Measurements from ENCODE around the gene FLNB.

Gene FLNB

DNA sequence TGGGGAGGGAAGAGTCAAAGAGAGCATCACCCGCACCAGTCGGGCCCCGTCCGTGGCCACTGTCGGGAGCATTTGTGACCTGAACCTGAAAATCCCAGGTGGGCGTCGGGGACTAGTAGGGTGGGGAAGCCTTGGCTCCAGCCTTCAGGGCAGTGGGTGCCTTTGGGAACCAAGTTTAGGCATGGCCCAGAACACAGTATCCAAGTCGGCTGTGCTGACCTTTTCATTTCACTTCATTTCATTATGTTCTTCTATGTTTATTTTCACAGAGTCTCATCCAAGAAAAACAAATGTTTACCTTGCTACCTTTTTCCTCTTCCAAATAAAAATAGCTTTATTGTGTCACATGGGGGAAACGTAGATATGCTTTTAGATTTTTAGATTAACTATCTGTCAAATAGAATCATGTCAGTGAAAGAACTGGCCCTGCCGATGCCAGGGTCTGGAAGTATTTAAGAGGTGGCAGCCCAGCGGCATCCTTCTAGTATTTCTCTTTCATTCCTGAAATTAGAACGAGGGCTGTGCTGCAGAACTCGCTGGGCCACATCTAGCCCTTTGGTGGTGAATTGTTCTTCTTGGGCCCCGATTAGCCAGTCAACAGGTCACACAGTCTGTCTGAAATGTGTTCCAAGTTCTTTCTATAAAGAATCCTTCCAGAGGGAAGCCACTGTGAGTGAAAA, 142.0 kb downstream of the FLNB start:
- H3K9me3 ChIP-seq, result no peaks in the 10 kb centered on the region
- no peaks in the 10 kb centered on the region for H3K27me3 ChIP-seq (ENCODE audit: low read depth)
- in situ Hi-C loops (cut with MboI; ENCODE audit: low sequenced_read_pairs), result no loop called here
- DNase-seq (ENCODE audit: low spot score in 2 of 2), result no peak
- H3K4me1 ChIP-seq, result no peaks in the 10 kb centered on the region
- no peak overlapping the region for H3K4me3 ChIP-seq
- peaks cover 14% of the 10 kb centered on the region for H3K36me3 ChIP-seq (replicated peaks)

DNA sequence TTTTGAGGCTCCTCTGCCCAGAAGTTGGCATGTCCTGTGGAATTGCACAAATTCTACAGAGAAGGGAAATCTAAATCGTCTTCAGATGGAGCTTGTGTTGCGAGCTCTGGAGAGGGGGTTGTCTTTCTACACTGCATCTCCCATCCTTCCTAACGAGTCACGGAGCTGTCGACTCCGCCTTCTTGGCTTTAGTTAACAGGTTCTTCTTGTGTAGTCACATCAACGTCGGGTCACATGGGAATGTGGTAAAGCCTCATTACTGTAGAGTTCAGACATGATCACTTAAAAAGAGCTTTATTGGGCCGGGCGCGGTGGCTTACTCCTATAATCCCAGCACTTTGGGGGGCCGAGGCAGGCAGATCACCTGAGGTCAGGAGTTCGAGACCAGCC, 142.6 kb downstream of the FLNB start:
- DNase-seq (ENCODE audit: low spot score in 2 of 2), result no peak
- Histone ChIP-seq H3K9me3 (no peaks in the 10 kb centered on the region), H3K4me3 (no peak overlapping the region), H3K4me1 (no peaks in the 10 kb centered on the region), H3K27me3 (ENCODE audit: low read depth) (no peaks in the 10 kb centered on the region), H3K36me3 (replicated peaks) (peaks cover 14% of the 10 kb centered on the region)
- in situ Hi-C loops (cut with MboI; ENCODE audit: low sequenced_read_pairs), result no loop called here

DNA sequence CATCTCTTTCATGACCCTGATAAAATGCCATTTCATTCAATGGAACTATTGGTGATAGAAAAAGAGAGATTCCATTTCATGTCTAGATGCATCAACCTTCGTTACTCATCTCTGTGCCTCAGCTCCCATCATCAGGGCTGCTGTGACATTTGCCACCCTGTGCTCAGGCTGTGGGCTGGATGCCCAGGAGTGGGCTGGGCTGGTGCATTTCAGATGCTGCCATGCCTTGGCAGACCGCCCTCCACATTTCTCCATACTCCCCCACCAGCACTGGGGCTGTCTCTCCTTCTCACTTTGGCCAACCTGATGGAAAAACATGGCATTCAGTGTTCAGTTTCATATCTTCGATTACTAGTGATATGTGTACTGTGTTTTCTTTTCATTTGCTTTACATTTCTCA, 143.4 kb downstream of the FLNB start:
- Histone ChIP-seq H3K9me3 (no peaks in the 10 kb centered on the region), H3K36me3 (replicated peaks) (peaks cover 18% of the 10 kb centered on the region), H3K27me3 (ENCODE audit: low read depth) (no peaks in the 10 kb centered on the region), H3K4me3 (no peak overlapping the region), H3K4me1 (no peaks in the 10 kb centered on the region)
- DNase-seq (ENCODE audit: low spot score in 2 of 2), result no peak
- in situ Hi-C loops (cut with MboI; ENCODE audit: low sequenced_read_pairs), result no loop called here

DNA sequence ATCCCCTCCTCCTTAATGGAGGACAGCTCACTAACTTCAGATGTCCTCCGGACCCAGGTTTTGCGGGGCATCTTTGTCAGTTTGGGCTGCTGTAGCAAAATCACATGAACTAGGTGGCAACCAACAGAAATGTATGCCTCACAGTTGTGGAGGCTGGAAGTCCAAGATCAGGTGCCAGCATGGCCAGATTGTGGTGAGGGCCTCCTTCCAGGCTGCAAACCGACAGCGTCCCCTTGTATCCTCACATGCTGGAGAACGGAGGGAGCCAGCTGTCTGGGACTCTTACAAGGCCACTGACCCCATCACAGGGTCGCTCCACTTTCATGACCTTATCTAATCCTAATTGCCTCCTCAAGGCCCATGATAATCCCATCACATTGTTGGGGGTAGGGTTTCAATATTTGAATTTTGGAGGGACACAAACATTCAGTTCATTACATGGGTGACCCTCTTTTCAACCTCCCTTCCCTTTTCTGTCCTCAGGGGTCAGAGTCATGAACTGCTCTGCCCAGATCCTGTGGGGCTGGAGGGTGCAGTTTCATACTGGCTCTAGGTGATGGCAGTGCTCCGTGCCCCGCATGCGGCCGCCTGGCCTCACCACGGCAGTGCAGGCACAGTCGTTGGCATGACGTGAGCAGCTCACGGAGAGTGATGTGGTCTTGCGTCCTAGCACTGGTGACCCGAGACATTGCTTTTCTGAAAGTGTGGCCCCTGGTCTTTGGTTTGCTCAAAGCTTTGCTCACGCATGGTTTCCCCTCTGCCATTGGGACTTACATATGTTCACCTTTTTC, 144.2 kb downstream of the FLNB start:
- Histone ChIP-seq H3K4me1 (no peaks in the 10 kb centered on the region), H3K9me3 (no peaks in the 10 kb centered on the region), H3K27me3 (ENCODE audit: low read depth) (no peaks in the 10 kb centered on the region), H3K4me3 (no peak overlapping the region), H3K36me3 (replicated peaks) (peaks cover 16% of the 10 kb centered on the region)
- in situ Hi-C loops (cut with MboI; ENCODE audit: low sequenced_read_pairs), result no loop called here
- no peak for DNase-seq (ENCODE audit: low spot score in 2 of 2)

DNA sequence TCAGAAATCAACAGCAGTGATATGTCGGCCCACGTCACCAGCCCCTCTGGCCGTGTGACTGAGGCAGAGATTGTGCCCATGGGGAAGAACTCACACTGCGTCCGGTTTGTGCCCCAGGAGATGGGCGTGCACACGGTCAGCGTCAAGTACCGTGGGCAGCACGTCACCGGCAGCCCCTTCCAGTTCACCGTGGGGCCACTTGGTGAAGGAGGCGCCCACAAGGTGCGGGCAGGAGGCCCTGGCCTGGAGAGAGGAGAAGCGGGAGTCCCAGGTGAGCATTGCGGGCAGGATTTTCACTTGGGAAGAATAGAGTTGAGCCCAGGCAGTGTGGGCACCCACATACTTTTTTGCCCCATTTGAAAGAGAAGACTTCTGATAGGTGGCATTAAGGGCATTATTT, 145.1 kb downstream of the FLNB start:
- Histone ChIP-seq H3K36me3 (replicated peaks) (peaks cover 6% of the 10 kb centered on the region), H3K4me1 (no peaks in the 10 kb centered on the region), H3K9me3 (no peaks in the 10 kb centered on the region), H3K27me3 (ENCODE audit: low read depth) (no peaks in the 10 kb centered on the region), H3K4me3 (no peak overlapping the region)
- no peak for DNase-seq (ENCODE audit: low spot score in 2 of 2)
- in situ Hi-C loops (cut with MboI; ENCODE audit: low sequenced_read_pairs), result no loop called here

DNA sequence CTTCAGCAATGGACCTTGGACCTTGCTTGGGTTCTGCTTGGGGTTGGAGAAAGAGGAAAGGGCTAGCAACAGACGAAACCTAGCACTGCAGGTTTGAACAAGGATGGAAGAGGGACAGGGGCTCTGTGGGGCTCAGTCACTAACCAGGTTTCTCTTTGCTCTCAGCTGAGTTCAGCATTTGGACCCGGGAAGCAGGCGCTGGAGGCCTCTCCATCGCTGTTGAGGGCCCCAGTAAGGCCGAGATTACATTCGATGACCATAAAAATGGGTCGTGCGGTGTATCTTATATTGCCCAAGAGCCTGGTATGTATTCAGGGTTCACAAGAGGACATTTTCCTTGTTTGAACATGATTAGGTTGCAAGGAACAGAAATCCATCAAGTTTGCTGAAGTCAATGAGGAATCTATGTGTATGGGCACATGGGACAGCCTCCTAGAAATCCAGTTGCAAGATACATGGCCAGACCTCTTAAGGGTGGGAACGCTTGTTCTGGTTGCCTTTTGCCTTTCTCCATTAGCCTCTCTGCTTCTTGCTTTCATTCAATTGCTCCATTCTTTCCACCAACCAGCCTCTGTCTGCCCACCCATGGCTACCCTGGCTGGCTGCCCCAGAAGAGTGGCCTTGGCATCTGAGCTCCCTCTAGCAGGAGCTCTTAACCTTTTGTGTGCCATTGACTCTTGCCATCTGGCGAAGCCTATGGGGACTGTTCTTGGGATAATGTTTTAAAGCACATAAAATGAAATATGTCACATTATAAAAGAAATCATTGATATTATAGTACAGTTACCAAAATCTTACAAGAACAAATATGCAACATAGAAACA, 146.6 kb downstream of the FLNB start:
- in situ Hi-C loops (cut with MboI; ENCODE audit: low sequenced_read_pairs), result no loop called here
- DNase-seq (ENCODE audit: low spot score in 2 of 2), result no peak
- Histone ChIP-seq H3K4me3 (no peak overlapping the region), H3K36me3 (replicated peaks) (peaks cover 4% of the 10 kb centered on the region), H3K4me1 (no peaks in the 10 kb centered on the region), H3K9me3 (no peaks in the 10 kb centered on the region), H3K27me3 (ENCODE audit: low read depth) (no peaks in the 10 kb centered on the region)

DNA sequence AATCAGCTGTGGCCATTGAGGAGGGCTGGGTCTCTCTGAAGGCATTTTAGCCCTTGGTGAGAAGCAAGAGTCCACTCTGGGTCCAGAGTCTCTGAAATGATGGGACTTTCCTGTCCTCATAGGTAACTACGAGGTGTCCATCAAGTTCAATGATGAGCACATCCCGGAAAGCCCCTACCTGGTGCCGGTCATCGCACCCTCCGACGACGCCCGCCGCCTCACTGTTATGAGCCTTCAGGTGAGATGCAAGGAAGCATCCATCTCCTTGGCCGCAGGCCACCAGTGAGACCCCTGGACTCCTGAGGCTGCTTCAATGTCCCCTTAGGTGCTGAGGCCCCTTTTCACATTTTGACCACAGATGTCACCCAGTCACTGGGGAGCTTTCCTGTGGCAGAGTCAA, 147.6 kb downstream of the FLNB start:
- H3K36me3 ChIP-seq (replicated peaks), result peaks cover 4% of the 10 kb centered on the region
- in situ Hi-C loops (cut with MboI; ENCODE audit: low sequenced_read_pairs), result no loop called here

DNA sequence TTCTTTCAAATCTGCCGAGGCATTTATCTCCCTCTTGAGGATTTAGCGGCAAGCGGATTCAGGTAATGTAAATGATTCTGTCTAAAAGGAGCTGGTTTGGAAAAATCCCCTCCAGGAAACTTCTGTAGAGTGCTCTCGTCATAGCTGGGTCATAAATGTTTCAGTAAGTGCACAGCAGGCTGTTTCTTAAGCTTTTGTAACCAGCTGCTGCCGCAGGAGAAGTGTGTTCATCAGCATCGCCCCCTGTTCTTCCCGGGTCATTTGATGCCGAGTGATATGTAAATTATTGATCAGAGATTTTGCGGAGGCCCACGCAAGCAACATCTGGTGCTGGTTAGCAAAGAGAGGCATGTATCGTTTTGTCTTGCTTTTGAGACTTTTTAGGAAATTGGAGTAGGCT, 149.5 kb downstream of the FLNB start:
- no peak for DNase-seq (ENCODE audit: low spot score in 2 of 2)
- H3K36me3 ChIP-seq (replicated peaks), result peaks cover 9% of the 10 kb centered on the region
- no peak overlapping the region for H3K4me3 ChIP-seq
- in situ Hi-C loops (cut with MboI; ENCODE audit: low sequenced_read_pairs), result no loop called here
- H3K4me1 ChIP-seq, result no peaks in the 10 kb centered on the region
- no peaks in the 10 kb centered on the region for H3K9me3 ChIP-seq
- no peaks in the 10 kb centered on the region for H3K27me3 ChIP-seq (ENCODE audit: low read depth)

More for the DNA sequence above, 147.6 kb downstream of the FLNB start:
- H3K27me3 ChIP-seq (ENCODE audit: low read depth), result no peaks in the 10 kb centered on the region
- no peaks in the 10 kb centered on the region for H3K9me3 ChIP-seq
- no peaks in the 10 kb centered on the region for H3K4me1 ChIP-seq
- no peak overlapping the region for H3K4me3 ChIP-seq
- DNase-seq (ENCODE audit: low spot score in 2 of 2), result no peak

DNA sequence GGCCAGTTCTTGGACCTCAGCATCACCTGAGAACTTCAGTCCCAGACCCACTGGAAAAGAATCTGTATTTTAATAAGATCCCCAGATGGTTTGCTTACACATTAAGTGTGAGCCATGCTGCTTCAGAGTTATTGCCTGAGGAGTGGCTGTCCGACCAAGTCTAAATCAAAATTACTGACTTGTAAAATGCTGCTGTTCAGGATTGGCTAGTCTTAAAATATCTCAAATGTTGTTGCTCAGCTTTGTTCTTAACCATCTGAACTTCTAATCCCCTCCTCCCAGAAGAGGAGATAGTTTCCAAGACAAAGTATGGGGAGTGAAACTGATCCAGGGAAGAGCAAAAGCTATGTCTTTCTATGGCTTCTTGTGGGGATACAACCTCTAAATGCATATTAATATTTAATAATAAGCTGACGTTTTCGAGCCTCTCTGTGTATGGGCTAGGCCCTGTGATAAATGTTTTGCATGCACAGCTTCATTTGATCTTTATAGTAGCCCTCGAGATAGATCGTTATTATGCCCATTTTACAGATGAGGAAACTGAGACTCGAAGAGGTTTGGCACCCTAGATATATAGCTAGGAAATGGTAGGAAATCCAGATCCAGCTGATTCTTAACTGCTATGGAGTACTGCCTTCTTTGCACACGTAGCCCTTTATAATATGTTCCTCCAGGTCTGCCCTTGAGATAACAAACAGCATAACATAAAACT, 150.4 kb downstream of the FLNB start:
- Histone ChIP-seq H3K9me3 (no peaks in the 10 kb centered on the region), H3K4me1 (no peaks in the 10 kb centered on the region), H3K27me3 (ENCODE audit: low read depth) (no peaks in the 10 kb centered on the region), H3K4me3 (no peak overlapping the region), H3K36me3 (replicated peaks) (peaks cover 9% of the 10 kb centered on the region)
- no peak for DNase-seq (ENCODE audit: low spot score in 2 of 2)
- in situ Hi-C loops (cut with MboI; ENCODE audit: low sequenced_read_pairs), result no loop called here

DNA sequence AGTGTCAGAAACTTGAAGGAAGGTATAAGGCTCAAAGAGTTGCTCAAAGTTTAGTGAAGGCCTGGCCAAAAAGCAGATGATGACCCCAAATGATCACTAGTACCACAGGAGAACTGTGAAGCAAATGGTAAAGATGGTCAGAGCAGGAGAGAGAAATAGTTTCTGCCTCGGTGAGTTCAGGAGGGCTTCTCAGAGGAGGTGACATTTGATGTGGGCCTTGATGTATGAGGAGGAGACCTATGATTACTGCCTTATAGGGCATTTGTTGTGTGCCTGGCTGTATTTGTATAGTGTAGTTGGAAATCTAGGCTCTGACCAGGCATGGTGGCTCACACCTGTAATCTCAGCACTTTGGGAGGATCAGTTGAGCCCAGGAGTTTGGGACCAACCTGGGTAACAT, 152.2 kb downstream of the FLNB start:
- Histone ChIP-seq H3K36me3 (replicated peaks) (peaks cover 9% of the 10 kb centered on the region), H3K4me3 (no peak overlapping the region), H3K4me1 (no peaks in the 10 kb centered on the region), H3K27me3 (ENCODE audit: low read depth) (no peaks in the 10 kb centered on the region), H3K9me3 (no peaks in the 10 kb centered on the region)
- DNase-seq (ENCODE audit: low spot score in 2 of 2), result no peak
- in situ Hi-C loops (cut with MboI; ENCODE audit: low sequenced_read_pairs), result no loop called here

DNA sequence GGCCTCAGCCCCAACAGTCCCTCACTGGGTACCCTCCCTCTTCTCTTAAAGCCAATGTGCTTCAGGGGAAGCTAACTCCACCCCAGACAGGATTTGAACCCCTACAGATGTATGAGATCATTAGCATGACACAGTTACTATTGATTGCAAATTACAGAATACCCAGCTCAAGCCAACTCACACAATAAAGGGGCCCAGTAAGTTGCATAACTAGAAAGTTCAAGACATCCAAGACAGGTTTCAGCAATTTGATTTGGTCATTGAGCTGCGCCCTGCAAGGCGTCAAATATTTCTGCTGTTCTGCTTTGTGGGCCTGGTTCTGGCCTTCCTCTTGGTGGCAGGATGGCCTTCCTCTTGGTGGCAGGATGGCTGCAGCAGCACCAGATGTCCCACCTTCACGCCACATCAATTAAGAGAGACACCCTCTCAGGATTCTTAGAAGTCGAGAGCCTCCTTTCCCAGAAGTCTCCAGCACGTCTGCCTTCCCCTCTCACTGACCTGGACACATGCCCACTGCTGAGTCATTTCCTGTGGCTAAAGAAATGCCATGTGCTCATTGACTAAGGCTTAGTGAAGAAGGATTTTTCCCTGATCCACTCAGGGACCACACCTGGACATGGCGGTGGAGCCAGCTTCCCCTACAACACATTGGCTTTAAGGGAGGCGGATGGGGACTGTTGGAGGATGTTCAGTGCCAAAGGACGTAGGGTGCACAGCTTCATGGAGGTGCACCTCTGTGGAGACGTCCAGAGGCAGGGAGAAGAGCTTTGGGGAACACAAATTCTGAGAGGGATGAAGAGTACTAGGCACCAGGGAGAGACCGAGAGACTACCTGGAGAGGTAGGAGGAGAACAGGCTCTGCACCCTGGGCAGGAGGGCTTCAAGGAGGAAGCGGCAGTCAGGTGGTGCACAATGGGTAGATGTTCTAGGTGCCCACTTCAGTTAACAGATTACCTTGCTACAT, 153.5 kb downstream of the FLNB start:
- Histone ChIP-seq H3K9me3 (no peaks in the 10 kb centered on the region), H3K4me1 (no peaks in the 10 kb centered on the region), H3K36me3 (replicated peaks) (peaks cover 4% of the 10 kb centered on the region), H3K4me3 (no peak overlapping the region), H3K27me3 (ENCODE audit: low read depth) (no peaks in the 10 kb centered on the region)
- in situ Hi-C loops (cut with MboI; ENCODE audit: low sequenced_read_pairs), result no loop called here
- no peak for DNase-seq (ENCODE audit: low spot score in 2 of 2)

DNA sequence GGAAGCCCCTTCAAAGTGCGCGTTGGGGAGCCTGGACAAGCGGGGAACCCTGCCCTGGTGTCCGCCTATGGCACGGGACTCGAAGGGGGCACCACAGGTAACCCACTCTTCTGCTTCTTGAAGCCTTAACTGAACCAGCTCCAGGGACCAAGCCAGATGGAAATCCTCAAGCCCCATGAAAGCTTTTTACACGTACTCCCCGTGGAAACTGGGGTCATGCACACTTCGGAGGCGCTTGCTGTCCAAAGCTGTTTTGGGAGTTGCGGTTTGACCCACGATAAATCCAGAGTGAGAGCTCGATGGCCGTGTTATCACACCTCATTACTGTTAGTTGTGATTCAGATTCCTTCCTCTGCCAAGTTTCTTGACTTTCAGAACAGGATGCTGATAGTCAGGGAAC, 155.0 kb downstream of the FLNB start:
- DNase-seq (ENCODE audit: low spot score in 2 of 2), result no peak
- Histone ChIP-seq H3K36me3 (replicated peaks) (peaks cover 5% of the 10 kb centered on the region), H3K27me3 (ENCODE audit: low read depth) (no peaks in the 10 kb centered on the region), H3K4me1 (no peaks in the 10 kb centered on the region), H3K9me3 (no peaks in the 10 kb centered on the region), H3K4me3 (no peak overlapping the region)
- in situ Hi-C loops (cut with MboI; ENCODE audit: low sequenced_read_pairs), result no loop called here
